ENCODE results near the gene SHC2.
"Not testable (repeated sequence)": the region's sequence is repeated elsewhere in the genome, so short reads cannot be mapped to it uniquely, and the experiment has no call there.

The SHC2 gene

GRCh38 chr19:422213-422916 lies 38.5 kb downstream of the SHC2 start:
- DNase-seq: no peak

DNA sequence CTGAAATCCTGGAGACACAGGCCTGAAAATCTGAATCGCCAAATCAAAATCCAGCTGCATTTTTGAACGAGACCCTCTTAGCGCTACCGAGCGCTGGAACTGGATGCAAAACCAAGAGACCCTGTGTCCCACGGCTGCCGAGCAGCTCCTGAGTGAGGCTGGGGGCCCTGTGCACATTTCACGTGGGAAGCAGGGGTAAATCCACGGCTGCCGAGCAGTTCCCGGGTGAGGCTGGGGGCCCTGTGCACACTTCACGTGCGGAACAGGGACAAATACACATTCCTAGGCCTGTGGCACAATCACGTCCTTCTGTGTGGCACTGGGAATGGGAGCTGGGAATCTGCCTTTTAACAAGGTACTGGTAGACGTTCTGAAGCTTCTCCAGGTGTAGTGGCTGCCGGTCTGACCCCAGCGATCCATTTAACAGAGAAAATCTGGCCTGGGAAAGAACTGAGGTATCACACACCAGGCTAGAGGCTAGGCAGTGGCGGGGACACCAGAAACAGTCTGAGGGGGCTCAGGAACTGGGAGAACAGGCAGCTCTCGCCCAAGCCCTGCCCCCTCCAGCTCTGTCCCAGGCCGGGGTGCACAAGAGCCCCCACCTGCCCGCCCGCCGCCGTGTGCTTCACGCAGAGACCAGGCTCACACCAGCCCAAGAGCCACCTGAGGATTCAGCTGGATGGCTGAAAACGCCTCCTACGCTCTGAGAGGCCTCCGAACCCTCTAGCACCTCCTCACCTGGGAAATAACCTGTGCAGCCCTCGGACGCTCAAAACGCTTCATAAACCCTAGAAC lies 40.9 kb downstream of the SHC2 start:
- no peak for DNase-seq

- DNase-seq: no peak
These were observed 41.8 kb downstream of the SHC2 start for GRCh38 chr19:418761-419671.

- DNase-seq: no peak
These were observed 44.4 kb downstream of the SHC2 start for GRCh38 chr19:416416-416815.

- DNase-seq: no peak
These were observed 45.5 kb downstream of the SHC2 start for GRCh38 chr19:415292-415691.

DNA sequence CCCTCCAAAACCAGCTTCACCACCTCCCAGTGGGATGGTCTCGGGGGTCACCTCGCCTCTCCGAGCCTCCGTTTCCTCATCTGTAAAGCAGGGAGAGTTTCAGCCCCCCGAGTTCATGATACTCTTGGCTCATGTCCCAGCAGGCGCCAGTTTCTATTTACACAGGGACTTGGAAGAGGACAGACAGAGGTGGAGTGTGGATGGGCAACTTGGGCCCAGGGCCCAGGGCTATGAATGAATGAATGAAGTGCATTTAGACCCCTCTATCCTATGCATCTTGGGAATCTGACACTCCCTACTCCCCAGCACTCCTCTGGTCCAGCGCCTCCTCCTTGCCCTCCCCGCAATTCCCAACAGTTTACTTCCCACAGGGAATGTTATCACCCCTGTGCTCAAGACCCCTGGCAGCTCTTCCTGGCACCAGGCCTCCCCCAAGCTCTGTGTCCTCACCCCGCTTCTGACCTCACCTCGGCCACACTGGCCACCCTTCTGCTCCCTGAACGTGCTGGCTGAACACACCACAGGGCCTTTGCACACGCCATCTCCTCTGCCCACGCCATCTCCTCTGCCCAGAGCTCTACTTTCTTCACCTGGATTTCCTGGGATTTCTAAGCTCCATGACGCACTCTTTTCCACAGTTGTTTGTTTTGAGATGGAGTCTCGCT lies 46.9 kb downstream of the SHC2 start:
- DNase-seq: no peak

GRCh38 chr19:412356-413355 lies 48.2 kb downstream of the SHC2 start:
- no peak for DNase-seq

- no peak for DNase-seq
These were observed 49.0 kb downstream of the SHC2 start for GRCh38 chr19:411723-412355.

DNA sequence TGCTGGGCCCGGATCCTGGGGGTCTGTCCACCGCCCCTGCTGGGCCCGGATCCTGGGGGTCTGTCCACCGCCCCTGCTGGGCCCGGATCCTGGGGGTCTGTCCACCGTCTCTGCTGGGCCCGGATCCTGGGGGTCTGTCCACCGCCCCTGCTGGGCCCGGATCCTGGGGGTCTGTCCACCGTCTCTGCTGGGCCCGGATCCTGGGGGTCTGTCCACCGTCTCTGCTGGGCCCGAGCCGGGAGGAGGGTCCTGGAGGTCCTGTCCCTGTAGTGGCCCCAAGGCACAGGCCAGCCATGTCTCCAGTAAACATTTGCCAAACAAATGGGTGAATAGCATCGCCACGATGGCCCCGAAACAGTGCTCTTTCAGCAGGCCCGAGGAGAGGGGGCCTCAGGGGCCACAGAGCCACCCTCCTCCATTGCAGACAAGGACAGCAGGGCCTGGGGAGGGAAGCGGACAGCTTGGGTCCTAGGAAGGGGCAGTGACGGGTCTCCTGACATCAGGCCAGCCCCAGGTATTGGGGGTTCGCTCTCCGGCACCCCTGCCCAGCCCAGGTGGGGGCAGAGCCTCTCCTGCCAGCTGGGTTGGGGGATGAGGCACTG lies 49.6 kb downstream of the SHC2 start:
- DNase-seq: not testable (repeated sequence)

GRCh38 chr19:410243-410781 lies 50.5 kb downstream of the SHC2 start:
- DNase-seq: no peak

- DNase-seq: no peak
These were observed 51.2 kb downstream of the SHC2 start for GRCh38 chr19:409516-410242.

GRCh38 chr19:408902-409515 lies 51.8 kb downstream of the SHC2 start, which contains the start of gene C2CD4C:
TSS of gene C2CD4C (minus strand) at chr19:409147. CDS start at chr19:408361, 786 bp downstream.
- DNase-seq: no peak

DNA sequence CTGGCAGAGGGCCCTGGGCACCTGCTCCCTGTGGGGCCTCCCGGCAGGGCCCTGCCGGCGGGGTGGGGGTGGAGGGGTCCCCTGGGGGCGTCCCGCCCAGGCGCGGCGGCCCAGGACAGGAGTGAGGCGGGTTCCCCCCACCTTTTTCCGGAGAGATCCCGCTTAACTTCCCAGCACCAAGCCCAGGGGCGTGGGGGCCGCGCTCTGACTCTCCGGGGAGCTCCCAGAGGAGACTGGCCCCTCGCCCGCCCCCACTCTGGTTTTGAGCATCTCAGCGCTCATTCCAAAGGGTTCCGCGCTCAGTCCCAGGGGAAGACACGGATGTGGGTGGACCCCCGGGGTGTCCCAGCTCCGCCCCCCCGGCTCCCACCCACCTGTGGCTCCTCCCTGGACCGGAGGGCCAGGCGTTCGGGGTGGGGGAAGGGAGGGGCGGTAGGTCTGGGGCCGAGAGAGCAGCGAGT lies 52.4 kb downstream of the SHC2 start:
- no peak for DNase-seq

- DNase-seq: no peak
These were observed 53.1 kb downstream of the SHC2 start for GRCh38 chr19:407511-408440.

DNA sequence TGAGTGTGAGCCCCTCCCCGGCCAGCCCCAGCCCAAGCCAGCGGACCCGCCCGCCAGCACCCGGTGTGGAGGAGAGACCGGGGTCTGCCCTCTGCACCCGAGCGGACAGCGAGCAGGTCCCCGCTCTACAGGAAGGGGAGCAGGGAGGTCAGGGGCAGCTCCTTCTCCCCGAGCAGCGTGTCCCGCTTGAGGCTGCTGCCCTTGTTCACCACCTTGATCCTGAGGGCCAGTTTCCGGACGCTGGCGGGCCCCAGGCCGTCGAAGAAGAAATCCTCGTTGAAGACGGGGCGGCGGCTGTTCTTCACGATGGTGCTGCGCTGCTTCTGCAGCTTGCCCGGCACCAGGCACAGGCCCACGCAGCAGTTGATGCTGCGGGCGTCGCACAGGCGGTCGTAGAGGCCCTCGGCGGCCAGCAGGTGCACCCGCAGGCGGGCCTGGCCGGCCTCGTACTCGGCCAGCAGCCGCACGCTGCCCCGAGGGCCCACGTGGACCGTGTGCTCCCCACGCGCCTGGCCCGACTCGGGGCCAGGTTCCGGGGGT lies 53.8 kb downstream of the SHC2 start:
- DNase-seq: no peak

DNA sequence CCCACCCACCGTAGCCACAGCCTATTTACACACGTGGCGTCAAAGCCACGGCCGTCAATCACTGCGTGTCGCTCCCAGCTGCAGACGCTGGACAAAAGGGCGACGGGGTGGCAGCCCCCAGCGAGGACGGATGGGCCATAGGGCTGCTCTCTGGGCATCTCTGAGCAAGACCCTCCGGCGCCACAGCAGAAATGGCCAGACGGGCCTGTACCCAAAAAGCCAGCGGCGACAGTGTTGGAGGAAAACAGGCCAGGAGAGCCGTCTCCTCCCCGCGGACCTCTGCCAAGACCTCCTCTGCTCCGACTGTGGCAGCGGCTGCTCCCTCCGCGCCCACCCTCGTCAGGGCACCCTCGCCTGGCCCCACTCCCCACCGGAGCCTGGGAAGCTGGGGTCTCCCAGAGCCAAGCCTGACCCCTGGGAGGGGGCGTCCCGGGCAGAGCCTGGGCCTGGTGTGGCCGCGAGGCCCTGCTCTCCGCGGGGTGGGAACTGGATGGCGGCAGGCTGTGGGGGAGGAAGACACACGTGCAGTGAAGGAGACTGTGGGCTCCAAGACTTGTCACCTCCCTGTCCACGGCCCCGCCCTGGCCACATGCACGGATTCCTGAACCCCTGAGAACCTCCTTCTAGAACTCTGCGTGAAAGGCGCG lies 54.6 kb downstream of the SHC2 start:
- DNase-seq: no peak

Data from GF-D8 (cell line).